ENCODE data around the gene SPATA22. TPM values are rescaled to one million over a fixed set of nuclear protein-coding genes. Genes with fewer than 3 reads are reported as not detected.
"Not testable (repeated sequence)": the region's sequence is repeated elsewhere in the genome, so short reads cannot be mapped to it uniquely, and the experiment has no call there.

SPATA22 gene, protein sequence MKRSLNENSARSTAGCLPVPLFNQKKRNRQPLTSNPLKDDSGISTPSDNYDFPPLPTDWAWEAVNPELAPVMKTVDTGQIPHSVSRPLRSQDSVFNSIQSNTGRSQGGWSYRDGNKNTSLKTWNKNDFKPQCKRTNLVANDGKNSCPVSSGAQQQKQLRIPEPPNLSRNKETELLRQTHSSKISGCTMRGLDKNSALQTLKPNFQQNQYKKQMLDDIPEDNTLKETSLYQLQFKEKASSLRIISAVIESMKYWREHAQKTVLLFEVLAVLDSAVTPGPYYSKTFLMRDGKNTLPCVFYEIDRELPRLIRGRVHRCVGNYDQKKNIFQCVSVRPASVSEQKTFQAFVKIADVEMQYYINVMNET
- polyA plus RNA-seq (2012; rRNA removed) = not detected in 2 replicates
- polyA plus RNA-seq (2012; cell fraction: cytosol; rRNA removed) = not detected in 2 replicates
- not detected in 2 replicates for polyA plus RNA-seq (2012; cell fraction: nucleus; rRNA removed)

DNA sequence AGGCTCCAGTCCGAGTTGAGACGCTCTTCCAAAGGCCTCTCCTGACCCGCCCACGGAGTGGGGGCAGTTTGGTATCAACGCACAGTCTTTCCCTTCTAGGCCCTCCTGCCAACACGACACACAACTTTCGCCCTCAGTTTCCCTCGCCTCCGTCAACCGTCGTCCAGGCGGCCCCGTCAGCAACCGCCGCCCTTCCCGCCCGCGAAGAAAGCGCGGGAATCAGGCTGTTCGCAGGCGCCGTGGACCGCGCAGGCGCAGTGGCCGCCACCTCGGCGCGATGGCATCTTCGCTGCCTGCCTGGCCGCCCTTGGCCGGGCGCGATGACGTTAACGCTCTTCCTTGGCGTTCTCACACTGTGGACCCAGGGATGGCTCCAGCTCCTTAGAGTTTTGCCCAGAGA lies at the start of gene SPATA22:
SPATA22 (minus strand) TSS at position 221 of the 400 bp plus-strand sequence. CDS start 2,494 bp downstream, outside the sequence.
- Histone ChIP-seq H4K20me1 (ENCODE audit: insufficient read depth) (no peaks in the 10 kb centered on the region), H3K9ac (no peak within 1 kb of the TSS), H2AFZ (ENCODE audit: low read depth) (no peak within 1 kb of the TSS), H3K4me2 (no peak within 1 kb of the TSS), H3K9me2 (no peaks in the 10 kb centered on the region), H3K36me3 (replicated peaks in 1 of 2; ENCODE audit: control insufficient read depth in 1 of 2, insufficient read depth in 2 of 2, low read length in 1 of 2) (no peaks in the 10 kb centered on the region), H3K4me3 (ENCODE audit: low read depth in 2 of 2, low read length in 1 of 2) (no peak within 1 kb of the TSS), H3K27me3 (ENCODE audit: insufficient read depth) (peaks cover 37% of the 10 kb centered on the region; the same call in 1 of the 2 replicates), H3K27ac (ENCODE audit: low read depth in 2 of 2, low read length in 1 of 2) (no peak within 1 kb of the TSS), H3K79me2 (ENCODE audit: insufficient read depth) (no peaks in the 10 kb centered on the region), H3K9me3 (no peaks in the 10 kb centered on the region), H3K4me1 (ENCODE audit: control insufficient read depth in 1 of 2, insufficient read depth in 2 of 2, low read depth in 1 of 2, low read length in 1 of 2) (no peaks in the 10 kb centered on the region), H3F3A (replicated peaks; ENCODE audit: insufficient read depth) (no peaks in the 10 kb centered on the region)
- DNase-seq = no peak
- WGBS (ENCODE audit: low lambda C conversion rate) = 81% methylated on average over 37 of the region's 38 CpGs
- TF ChIP-seq NRF1 (IDR thresholded peaks at IDR 0.05; ENCODE audit: low read depth, low read length) (no peak), RAD21 (IDR thresholded peaks at IDR 0.05; ENCODE audit: low read length) (no peak)
- POLR2A ChIA-PET = no interaction called here
- CTCF ChIA-PET = no interaction called here

DNA sequence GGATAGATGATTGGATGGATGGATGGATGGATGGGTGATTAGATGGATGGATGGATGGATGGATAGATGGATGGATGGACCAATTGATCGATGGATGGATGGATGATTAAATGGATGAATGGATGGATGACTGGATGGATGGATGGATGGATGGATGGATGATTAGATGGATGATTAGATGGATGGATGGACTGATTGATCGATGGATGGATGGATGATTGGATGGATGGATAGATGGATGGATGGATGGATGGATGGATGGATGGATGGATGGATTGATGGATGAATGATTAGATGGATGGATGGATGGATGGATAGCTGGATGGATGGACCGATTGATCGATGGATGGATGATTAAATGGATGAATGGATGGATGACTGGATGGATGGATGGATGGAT lies 47.9 kb upstream of the SPATA22 start:
- H3K9me3 ChIP-seq; H3K9me2 ChIP-seq; H3K4me1 ChIP-seq (ENCODE audit: control insufficient read depth in 1 of 2, insufficient read depth in 2 of 2, low read depth in 1 of 2, low read length in 1 of 2); H3K36me3 ChIP-seq (replicated peaks in 1 of 2; ENCODE audit: control insufficient read depth in 1 of 2, insufficient read depth in 2 of 2, low read length in 1 of 2); CTCF ChIA-PET; H3K4me2 ChIP-seq; H4K20me1 ChIP-seq (ENCODE audit: insufficient read depth); H3K79me2 ChIP-seq (ENCODE audit: insufficient read depth); H3F3A ChIP-seq (replicated peaks; ENCODE audit: insufficient read depth); H3K4me3 ChIP-seq (ENCODE audit: low read depth in 2 of 2, low read length in 1 of 2); H2AFZ ChIP-seq (ENCODE audit: low read depth); DNase-seq; POLR2A ChIA-PET; H3K27ac ChIP-seq (ENCODE audit: low read depth in 2 of 2, low read length in 1 of 2); H3K9ac ChIP-seq; H3K27me3 ChIP-seq (ENCODE audit: insufficient read depth): not testable (repeated sequence)
- 39% methylated on average over 4 of the region's 4 CpGs for WGBS (ENCODE audit: low lambda C conversion rate)

DNA sequence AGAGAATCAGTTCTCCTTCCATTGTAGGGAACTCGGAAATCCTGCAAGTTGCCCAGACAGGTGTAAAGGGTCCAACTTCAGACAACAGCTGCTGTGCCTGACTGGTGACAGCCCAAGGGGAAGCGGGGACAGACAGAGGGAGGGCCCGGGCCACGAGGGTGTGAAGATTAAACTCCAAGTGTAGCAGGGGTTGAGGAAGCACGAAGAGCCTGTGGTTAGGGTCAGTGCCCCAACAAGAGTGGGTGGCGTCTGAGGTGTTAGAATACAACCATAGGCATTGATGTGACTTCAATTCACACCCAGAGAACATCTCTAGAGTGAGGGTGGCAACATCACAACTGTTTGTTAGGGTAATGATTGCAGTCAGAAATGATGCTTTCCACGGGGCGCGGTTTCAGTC lies 43.3 kb upstream of the SPATA22 start:
- CTCF ChIA-PET = no interaction called here
- H3K36me3 ChIP-seq (replicated peaks in 1 of 2; ENCODE audit: control insufficient read depth in 1 of 2, insufficient read depth in 2 of 2, low read length in 1 of 2) = no peaks in the 10 kb centered on the region
- no peak overlapping the region for H3K4me3 ChIP-seq (ENCODE audit: low read depth in 2 of 2, low read length in 1 of 2)
- H2AFZ ChIP-seq (ENCODE audit: low read depth) = no peak overlapping the region
- POLR2A ChIA-PET = no interaction called here
- DNase-seq = no peak
- H4K20me1 ChIP-seq (ENCODE audit: insufficient read depth) = no peaks in the 10 kb centered on the region
- no peaks in the 10 kb centered on the region for H3K9me3 ChIP-seq
- no peaks in the 10 kb centered on the region for H3K27me3 ChIP-seq (ENCODE audit: insufficient read depth)
- no peaks in the 10 kb centered on the region for H3K4me1 ChIP-seq (ENCODE audit: control insufficient read depth in 1 of 2, insufficient read depth in 2 of 2, low read depth in 1 of 2, low read length in 1 of 2)
- 54% methylated on average over 9 of the region's 9 CpGs for WGBS (ENCODE audit: low lambda C conversion rate)
- H3F3A ChIP-seq (replicated peaks; ENCODE audit: insufficient read depth) = no peaks in the 10 kb centered on the region
- no peaks in the 10 kb centered on the region for H3K9me2 ChIP-seq
- H3K79me2 ChIP-seq (ENCODE audit: insufficient read depth) = no peaks in the 10 kb centered on the region
- H3K9ac ChIP-seq = no peak overlapping the region
- H3K27ac ChIP-seq (ENCODE audit: low read depth in 2 of 2, low read length in 1 of 2) = no peak overlapping the region
- no peak overlapping the region for H3K4me2 ChIP-seq
- TF ChIP-seq RAD21 (IDR thresholded peaks at IDR 0.05; ENCODE audit: low read length) (no peak), NRF1 (IDR thresholded peaks at IDR 0.05; ENCODE audit: low read depth, low read length) (no peak), CHD2 (IDR thresholded peaks at IDR 0.05; ENCODE audit: low read length, partially characterized antibody) (no peak), ELF1 (IDR thresholded peaks at IDR 0.05) (no peak), TAF1 (IDR thresholded peaks at IDR 0.05; ENCODE audit: borderline replicate concordance, low read depth, low read length) (no peak), MXI1 (IDR thresholded peaks at IDR 0.05; ENCODE audit: low read depth, low read length) (no peak), SIN3A (IDR thresholded peaks at IDR 0.05; ENCODE audit: borderline replicate concordance, low read depth, low read length) (no peak), RCOR1 (IDR thresholded peaks at IDR 0.05; ENCODE audit: low read length) (no peak), EP300 (IDR thresholded peaks at IDR 0.05; ENCODE audit: borderline replicate concordance in 1 of 2, low read depth in 1 of 2, low read length in 1 of 2) (no peak), TCF12 (IDR thresholded peaks at IDR 0.05) (no peak), MEF2A (IDR thresholded peaks at IDR 0.05; ENCODE audit: borderline replicate concordance, low read depth) (no peak), NFIC (IDR thresholded peaks at IDR 0.05; ENCODE audit: borderline replicate concordance) (no peak)
- TF ChIP-seq, protein P1, sequence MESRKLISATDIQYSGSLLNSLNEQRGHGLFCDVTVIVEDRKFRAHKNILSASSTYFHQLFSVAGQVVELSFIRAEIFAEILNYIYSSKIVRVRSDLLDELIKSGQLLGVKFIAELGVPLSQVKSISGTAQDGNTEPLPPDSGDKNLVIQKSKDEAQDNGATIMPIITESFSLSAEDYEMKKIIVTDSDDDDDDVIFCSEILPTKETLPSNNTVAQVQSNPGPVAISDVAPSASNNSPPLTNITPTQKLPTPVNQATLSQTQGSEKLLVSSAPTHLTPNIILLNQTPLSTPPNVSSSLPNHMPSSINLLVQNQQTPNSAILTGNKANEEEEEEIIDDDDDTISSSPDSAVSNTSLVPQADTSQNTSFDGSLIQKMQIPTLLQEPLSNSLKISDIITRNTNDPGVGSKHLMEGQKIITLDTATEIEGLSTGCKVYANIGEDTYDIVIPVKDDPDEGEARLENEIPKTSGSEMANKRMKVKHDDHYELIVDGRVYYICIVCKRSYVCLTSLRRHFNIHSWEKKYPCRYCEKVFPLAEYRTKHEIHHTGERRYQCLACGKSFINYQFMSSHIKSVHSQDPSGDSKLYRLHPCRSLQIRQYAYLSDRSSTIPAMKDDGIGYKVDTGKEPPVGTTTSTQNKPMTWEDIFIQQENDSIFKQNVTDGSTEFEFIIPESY (IDR thresholded peaks at IDR 0.05; ENCODE audit: borderline replicate concordance, low read depth) = no peak
- TF ChIP-seq, protein P2, sequence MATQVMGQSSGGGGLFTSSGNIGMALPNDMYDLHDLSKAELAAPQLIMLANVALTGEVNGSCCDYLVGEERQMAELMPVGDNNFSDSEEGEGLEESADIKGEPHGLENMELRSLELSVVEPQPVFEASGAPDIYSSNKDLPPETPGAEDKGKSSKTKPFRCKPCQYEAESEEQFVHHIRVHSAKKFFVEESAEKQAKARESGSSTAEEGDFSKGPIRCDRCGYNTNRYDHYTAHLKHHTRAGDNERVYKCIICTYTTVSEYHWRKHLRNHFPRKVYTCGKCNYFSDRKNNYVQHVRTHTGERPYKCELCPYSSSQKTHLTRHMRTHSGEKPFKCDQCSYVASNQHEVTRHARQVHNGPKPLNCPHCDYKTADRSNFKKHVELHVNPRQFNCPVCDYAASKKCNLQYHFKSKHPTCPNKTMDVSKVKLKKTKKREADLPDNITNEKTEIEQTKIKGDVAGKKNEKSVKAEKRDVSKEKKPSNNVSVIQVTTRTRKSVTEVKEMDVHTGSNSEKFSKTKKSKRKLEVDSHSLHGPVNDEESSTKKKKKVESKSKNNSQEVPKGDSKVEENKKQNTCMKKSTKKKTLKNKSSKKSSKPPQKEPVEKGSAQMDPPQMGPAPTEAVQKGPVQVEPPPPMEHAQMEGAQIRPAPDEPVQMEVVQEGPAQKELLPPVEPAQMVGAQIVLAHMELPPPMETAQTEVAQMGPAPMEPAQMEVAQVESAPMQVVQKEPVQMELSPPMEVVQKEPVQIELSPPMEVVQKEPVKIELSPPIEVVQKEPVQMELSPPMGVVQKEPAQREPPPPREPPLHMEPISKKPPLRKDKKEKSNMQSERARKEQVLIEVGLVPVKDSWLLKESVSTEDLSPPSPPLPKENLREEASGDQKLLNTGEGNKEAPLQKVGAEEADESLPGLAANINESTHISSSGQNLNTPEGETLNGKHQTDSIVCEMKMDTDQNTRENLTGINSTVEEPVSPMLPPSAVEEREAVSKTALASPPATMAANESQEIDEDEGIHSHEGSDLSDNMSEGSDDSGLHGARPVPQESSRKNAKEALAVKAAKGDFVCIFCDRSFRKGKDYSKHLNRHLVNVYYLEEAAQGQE (IDR thresholded peaks at IDR 0.05; ENCODE audit: low read depth, low read length) = no peak
- TF ChIP-seq, protein P3, sequence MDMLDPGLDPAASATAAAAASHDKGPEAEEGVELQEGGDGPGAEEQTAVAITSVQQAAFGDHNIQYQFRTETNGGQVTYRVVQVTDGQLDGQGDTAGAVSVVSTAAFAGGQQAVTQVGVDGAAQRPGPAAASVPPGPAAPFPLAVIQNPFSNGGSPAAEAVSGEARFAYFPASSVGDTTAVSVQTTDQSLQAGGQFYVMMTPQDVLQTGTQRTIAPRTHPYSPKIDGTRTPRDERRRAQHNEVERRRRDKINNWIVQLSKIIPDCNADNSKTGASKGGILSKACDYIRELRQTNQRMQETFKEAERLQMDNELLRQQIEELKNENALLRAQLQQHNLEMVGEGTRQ (IDR thresholded peaks at IDR 0.05; ENCODE audit: borderline replicate concordance, low read depth, low read length) = no peak
